ENCODE measurements around the gene RNF150.
"Not testable (repeated sequence)": the region's sequence is repeated elsewhere in the genome, so short reads cannot be mapped to it uniquely, and the experiment has no call there.

Gene RNF150

DNA sequence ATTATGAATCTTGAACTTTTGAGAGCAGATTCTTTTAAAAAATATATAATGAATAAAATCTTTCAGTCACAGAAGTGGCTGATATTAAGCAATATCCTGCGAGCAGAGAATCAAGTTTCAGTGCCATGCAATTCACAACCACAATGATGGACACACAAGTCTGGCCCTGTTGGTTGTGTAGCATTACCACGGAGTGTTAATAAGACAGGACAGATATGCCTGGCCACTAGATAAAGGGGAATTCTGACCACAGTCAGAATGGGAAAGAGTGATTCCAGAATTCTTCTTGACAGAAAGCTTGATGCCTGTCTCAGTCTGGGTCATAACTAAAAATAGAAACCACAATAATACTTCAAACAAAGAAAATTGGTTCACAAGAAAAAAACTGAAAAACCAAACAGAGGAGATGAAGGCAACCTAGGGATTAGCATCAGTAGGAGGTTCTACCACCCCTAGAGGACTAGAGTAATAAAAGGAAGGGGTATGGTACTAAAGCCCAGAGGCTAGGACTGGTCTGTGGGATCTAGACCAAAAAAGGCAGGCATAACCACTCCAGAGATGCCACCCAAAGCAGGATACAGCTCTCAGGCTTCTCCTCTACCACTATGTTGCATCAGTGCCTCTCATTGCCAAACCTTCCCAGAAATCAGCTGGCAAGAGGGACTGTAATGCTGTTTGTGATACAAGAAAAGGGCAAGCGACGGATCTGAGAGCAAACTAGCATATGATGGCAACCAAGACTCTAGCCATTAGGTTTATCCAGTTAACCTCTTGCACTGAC, 59.0 kb downstream of the RNF150 start:
- no peak for DNase-seq

DNA sequence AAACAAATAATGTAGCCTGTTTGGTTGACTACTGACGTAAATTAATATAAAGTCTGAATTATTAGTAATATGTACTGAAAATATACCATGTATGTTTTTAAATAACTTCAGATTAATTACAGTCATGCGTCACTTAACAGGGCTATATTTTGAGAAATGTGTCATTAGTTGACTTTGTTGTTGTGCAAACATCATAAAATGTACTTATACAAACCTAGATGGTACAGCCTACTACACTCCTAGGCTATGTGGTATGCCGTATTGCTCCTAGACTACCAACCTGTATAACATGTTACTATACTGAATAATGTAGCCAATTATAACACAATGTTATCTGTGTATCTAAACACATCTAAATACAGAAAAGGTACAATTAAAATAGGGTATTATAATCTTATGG, 66.6 kb downstream of the RNF150 start:
- no peak for DNase-seq

DNA sequence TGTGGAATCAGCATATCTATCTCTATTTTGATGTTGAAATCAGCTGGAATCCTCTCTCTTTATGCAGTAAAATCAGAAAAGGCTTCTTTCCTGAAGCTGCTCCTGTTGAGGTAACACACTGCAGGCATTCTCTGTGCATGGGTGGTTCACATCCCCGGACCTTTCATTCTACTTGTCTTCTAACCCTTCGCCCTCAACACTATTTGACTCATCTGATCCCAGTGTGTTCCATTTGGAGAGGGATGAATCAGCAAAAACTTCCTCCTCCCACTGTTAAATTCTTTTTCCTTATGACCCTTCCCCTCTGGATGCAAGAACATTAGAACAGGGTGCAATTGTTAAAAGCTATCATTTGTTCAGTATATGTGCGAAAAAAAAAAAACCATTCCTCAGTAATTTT, 67.4 kb downstream of the RNF150 start:
- DNase-seq: no peak

DNA sequence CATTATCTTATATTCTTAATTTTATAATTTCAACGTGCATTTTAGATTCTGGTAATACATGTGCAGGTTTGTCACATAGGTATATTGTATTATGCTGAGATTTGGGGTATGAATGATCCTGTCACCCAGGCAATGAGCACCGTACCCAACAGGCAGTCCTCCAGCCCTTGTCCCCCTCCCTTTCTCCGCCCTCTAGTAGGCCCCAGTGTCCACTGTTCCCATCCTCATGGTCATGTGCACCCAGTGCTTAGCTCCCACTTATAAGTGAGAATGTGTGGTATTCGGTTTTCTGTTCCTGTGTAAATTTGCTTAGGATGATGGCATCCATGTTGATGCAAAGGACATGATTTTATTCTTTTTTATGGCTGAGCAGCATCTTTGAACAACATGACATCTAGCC, 70.6 kb downstream of the RNF150 start:
- DNase-seq: no peak

DNA sequence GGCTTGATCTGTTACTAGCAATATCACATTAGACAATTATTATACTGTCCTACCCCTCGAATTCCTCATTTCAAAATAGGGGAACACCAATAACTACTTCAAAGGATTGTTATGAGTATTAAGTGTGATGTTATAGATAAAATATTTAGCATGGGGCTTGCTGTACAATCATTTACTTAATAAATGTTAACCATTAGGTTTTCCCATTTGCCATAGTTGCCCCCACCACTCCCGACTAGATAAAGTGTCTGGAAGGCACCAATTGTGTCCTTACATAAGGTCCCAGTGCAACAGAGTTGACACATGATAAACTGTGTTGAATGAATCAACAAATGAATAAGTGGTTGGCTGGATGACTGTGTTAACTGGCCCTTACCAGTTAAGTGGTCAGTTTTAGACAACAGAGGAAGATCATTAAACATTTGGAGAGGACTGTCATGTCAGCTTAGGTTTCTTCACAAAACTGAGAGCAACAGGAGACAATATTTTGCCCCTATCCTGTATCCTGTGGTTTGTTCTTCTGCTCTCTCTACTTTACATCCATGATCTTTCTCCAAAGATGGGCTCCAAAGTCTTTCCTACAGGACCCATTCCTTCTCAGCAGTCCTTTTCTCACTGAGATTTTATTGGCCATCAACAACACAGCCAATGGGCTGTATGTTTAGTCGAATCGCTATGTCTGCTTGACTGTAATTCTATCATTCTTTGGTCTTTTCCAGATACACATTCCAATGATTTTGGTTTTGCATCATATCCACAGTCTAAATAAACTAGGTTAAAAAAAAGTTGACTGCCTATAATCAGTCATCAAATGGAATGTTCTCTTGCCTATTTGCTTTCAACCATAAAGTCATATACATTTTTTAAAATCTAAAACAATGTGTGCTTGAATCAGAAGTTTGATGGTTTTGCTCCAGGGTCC, 74.4 kb downstream of the RNF150 start:
- DNase-seq: peak; percentile 1

DNA sequence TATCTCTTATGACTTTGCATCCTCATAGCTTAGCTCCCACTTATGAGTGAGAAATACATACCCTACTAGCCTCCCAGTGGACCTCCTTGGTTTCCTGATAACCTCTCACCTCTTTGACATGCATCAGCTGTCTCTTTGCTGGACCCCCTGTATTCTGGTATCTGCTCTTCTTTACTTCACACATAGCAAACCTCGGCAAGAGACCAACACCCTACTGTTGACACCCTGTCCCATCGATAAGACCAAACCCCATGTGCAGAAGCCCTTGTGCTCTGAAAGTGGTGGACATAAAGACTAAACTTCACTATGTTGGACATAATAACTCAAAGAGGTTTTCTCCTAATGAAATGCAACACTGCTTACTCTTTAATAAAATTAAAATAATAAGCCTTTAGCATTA, 75.7 kb downstream of the RNF150 start:
- DNase-seq: no peak

DNA sequence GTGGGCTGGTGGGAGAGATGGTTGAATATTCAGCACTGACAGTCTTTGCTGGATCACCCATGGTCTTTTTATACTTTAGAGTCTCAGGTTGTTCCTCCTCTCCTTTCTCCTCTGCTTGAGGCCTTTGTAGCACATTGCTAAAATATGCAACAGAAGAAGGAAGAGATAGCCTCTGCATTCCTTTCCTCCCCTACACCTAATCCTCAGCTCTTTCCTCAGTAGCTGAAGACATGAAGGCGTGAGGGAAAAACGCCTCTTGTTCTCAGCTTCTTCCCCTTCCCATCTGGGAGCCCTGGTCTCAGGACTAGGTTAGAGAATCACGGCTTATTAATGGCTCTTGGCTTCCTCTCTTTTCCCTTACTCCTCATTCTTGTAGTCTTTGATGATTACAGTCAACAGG, 76.8 kb downstream of the RNF150 start:
- no peak for DNase-seq

DNA sequence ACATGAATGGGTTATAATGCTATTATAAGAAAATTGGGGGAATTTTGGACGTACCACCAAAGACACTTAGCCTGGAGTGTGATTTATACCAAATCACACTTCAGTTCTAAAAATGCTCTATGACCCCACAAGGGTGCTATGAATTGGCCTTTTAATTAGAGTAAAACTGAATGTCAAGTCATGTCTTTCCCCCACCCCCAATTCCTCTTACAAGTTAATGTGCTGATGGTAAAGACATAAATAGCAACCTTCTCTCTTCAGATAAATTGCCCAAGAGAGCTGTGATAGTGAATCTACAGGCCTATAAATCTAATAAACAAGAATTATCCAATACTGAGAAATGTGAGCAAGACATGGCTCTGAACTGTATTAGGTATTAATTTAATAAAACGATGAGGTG, 78.8 kb downstream of the RNF150 start:
- no peak for DNase-seq

DNA sequence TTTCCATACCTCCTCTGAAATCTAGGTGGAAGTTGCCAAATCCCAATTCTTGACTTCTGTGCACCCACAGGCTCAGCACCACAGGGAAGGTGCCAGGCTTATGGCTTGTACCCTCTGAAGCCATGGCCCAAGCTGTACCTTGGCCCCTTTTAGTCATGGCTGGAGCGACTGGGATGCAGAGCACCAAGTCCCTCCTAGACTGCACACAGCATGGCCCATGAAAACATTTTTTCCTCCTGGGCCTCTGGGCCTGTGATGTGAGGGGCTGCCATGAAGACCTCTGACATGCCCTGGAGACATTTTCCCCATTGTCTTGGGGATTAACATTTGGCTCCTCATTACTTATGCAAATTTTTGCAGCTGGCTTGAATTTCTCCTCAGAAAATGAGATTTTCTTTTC, 82.3 kb downstream of the RNF150 start:
- not testable (repeated sequence) for DNase-seq

DNA sequence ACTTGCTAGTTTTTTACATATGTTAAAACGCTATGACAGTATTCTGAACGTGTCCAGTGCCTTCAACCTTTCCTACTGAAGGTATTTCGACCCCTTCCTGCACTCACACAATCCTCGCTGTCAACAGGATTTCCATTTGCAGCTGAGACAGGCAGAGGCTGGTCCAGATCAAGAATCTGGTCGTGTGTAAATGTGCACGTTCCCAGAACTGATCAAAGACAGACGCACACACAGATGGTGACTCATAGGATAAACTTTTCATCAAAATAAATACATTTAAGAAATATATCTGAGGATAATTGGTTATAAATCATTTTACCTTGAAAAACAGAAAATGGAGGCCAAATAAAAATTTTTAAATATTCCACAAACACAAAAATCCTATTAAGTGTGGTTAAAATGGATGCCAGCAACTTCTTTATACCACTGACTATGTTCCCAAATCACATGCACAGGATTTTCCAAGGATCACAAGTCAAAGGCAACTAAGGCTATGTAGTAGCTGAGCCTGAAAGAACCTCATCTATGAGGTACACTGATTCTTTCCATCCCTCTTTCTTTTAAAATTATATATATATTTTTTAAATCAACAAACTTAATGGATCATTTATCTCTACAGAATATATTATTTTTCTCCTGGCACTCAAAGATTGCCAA, 85.9 kb downstream of the RNF150 start:
- DNase-seq: no peak

DNA sequence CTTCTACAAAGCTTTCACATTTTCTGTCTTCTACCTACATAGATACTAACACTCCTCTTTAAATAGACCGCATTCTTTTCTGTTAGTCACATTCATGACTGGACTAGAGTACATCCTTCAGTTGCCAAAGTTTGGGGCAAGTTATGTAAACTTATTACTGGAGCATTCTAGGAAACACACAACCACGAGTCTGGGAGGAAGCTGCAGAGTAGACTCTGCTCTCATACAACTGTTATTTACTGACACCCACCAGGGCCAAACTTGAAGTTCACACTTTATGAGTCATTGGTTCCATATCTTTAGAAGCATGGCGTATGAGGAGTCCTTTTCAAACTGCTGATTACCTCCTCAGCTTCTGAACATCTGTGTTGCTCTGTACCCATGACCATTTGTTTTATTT, 87.0 kb downstream of the RNF150 start:
- DNase-seq: no peak

DNA sequence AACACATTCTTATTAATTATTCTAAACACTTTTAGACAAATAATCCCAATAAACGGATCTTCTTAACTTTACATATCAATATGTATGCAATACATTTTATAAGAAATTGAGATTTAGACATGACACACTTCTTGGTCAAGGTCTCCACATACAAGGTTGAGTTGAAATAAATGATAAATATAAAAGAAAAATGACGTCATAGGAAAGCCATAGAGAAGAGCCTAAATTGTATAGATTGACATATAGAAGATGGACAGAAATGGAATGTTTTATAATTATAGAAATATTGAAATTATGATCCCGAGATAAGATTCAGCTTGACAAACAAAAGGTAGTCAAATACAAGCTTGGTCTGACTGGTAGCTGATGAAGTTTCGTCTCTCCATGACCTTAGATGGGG, 87.4 kb downstream of the RNF150 start:
- DNase-seq: no peak

DNA sequence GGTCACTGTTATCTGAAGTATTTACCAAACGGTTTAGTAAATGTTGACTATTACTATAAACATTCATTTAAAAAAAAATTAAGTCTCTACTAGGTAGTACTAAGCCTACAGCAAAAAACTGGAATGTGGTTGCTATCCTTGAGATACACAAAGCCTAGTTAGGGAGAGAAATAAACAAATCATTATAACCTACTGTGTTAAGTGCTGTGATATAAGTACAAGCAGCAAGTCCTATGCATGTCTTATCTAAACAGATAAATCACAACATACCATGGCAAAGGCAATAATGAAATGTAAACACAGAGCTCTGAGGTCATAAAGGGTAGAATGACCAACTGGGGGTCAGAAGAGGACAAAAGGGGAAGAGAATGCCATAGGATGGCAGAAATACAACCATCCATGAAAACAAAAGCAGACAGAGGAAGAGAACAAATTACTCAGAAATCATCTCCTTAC, 92.2 kb downstream of the RNF150 start:
- no peak for DNase-seq

DNA sequence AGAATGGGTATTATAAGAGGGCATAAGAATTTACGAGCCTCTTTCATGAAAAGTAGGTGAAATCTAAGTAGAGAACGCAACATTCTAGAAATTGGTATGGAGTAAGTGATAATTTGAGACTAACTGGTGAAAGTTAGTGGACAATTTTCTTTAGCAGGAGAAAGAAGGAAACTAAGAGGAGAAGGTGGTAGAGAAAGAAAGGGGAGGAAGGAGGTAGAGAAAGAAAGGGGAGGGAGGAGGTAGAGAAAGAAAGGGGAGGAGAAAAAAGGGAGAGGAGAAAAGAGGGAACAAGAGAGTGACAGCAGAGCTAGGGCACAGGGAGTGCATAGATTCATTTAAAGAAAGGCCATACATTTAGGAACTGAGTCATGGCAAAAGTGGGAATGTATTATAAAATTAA, 94.1 kb downstream of the RNF150 start:
- DNase-seq: no peak

DNA sequence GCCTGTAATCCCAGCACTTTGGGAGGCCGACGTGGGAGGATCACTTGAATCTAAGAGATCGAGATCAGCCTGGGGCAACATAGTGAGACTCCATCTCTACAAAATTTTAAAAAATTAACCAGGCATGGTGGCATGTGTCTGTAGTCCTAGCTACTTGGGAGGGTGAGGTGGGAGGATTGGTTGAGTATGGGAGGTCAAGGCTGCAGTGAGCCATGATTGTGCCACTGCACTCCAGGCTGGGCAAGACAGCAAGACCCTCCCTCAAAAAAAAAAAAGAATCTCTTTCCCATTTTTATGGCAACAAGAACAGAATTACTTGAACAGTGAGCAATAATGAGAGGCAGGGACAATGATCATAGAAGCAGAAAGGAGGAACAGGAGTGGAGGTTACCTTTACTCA, 94.8 kb downstream of the RNF150 start:
- DNase-seq: no peak

DNA sequence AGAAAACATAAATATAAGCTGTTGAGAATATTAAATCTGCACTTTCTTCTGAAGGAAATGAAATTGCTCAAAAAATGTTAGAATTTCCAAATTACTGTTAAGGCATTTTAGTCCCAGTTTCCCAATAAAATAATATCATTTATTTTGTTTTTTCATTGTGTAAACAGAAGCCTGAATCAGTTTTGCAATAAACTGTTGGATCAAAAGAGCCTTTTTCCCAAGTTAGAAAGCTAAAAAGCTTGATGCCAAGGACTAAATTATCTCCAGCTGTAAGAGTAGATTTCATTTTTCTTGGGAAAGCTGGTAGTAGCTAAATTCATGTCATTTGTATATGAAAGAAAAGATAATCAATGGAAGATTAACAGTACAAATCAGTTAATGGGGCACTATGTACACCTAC, 95.8 kb downstream of the RNF150 start:
- no peak for DNase-seq

DNA sequence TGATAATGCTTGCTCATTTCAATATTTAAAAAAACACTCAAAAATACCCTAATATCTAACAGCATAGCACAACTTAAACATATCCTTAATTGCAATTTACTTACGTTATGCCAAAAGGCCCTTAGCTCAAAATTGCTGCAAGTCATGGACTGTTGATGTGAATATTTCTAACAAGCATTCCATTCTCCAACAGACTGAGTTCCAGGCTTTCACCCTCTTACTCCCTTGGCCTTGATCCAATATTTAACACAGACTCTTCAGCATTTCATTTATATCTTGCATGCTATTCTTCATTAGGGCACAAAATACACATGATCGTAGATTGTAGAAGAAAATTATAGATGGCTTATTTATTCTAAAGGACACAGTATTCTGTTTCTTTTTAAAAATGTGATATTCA, 96.5 kb downstream of the RNF150 start:
- DNase-seq: no peak

DNA sequence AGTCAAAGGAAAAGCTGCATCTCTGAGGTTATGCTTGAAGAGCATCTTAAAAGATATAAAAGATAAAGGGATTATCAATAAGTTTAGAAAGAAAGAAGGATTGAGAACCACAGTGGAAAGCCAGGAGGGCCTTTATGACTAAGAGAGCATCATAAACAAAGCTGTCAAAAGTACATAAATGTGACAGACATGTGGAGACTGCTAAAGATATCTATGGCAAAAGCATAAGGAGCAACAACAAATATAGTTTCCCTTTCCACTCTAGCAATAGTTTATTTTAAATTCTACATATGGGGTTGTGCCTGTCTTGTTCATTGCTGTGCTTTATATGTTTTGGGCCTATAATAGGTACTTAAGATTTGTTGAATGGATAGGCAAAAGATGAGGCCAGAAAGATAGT, 97.3 kb downstream of the RNF150 start:
- no peak for DNase-seq

DNA sequence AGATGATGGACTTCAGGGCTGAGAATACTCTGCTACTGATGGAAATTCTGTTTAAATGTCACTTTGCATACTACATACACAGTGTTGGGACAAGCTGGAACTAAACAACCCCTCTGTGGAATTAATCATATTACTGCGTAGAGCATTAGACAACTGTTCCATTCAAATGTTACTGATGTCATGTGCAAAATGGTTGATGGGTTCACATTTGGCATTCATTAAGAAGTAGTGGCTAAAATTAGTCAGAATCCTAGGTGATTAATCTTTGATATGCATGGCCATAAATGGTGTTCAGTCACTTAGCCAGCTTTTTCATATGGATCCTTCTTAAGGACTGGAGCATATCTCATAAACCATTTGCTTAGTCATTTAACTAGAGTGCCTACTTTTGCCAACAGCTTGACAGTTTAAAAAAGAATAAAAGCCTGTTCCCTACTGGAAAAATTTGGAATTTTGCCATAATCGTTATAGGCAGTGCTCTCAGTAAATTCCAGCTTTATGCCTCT, 105.2 kb downstream of the RNF150 start:
- no peak for DNase-seq

DNA sequence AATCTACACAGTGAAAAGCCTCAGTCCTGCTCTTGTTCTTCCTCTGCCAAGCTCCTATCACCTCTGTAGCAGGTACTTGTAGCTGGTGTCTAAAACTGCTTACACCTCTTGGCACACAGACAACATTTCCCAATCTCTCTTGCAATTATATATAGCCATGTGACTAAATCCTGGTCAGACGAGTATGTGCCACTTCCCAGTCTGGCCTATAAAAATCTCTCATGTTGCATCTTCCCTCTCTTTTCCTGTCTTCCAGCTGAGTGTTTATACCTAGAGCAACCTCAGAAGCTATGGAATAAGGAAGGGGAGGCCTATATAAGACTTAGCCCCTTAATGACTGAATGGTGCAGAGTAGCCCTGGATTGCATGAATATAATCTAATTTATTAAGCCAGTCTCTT, 105.8 kb downstream of the RNF150 start:
- DNase-seq: peak; percentile 14

DNA sequence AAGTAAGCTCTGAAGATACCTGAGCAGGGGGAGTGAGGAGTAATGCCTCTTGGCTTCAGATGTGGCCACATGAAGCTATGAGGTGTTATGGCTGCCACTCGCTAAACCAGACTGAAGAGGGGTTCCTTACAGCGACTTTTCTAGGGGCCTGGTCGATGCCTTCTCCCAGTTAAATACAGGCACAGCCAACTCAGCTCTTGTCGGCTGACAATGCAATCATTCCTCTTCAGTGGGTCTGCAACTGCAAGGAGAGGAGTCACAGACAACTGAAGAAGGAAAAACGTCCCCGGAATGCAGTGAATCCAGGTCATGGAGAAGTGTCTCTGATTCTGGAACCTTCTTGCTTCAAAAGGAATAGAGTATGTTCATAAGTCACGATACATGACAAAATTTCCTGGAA, 106.4 kb downstream of the RNF150 start:
- no peak for DNase-seq

DNA sequence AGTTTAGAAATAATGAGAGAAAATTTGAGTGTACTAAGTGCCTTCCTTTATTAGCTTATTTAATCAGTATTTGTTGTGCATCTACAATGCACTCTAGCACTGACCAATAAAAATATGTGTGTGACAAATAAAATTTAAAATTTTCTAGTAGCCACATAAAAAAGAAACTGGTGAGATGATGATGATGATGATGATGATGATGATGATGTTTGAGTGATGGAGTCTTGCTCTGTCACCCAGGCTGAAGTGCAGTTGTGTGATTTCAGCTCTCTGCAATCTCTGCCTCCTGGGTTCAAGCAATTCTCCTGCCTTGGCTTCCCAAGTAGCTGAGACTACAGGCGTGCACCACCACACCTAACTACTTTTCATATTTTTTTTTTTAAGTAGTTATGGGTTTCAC, 110.2 kb downstream of the RNF150 start:
- DNase-seq: no peak

DNA sequence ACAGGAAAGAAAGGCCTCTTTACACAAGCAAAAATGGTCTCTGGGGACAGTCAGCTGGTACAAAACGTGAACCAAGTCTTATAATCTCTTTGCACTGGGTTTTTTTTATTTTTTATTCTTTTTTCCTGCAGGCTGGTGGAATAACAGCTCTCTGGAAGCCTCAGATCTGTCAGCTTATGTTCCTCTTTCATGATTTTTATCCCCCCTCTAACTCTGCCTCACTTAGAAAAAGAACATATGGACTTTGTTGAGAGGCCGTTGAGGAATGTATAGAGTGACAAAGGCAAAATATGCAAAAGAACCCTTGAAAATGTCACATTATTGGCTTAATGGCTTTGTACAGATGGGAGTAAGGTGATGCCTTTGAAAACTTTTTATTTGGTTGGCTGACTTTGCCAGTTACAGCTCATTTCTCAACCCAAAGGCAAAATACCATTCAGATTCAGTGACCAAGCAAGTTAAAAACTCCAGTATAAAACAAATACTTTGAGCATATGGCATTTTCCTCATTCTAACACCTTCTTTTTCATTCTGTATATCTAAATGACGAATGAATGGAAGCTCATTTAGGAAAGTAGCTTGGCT, 111.1 kb downstream of the RNF150 start:
- DNase-seq: no peak

Measured in NCI-H510A (cell line).